Caco-2 (cell line): ENCODE data around the gene MORC3. TPM values are rescaled to one million over a fixed set of nuclear protein-coding genes. Genes with fewer than 3 reads are reported as not detected.

ENCODE experiments used
- BruUV-seq: library from RNA; stranded (reverse); fragments of 400-500 nt; replicated peaks from 2 replicates; lab custom pipeline; 2021; lab: Mats Ljungman, UMichigan
- CTCF ChIA-PET: fragments of 300-600 bp; sonication (Branson Sonifier 250); formaldehyde crosslinking; loops from one replicate; lab custom pipeline; 2022; ENCODE audit warnings: antibody characterized with exemption; lab: Charles Lee
- POLR2A ChIA-PET: fragments of 300-600 bp; sonication (Branson Sonifier 250); formaldehyde crosslinking; loops from one replicate; lab custom pipeline; 2022; ENCODE audit warnings: antibody characterized with exemption; lab: Charles Lee
- DNase-seq, 2 experiments: peaks; one replicate each; pipeline versions ENCODE4 v3.0.0 to v3.0.0-alpha.2; 2020 to 2022
- H3K27me3 ChIP-seq: replicated peaks from 2 replicates; pipeline ENCODE4 v1.6.0; 2011; ENCODE audit warnings: low read length; ENCODE audit not compliant: control insufficient read depth, insufficient read depth
- H3K36me3 ChIP-seq: 2 replicates; pipeline ENCODE4 v1.5.1; 2011; ENCODE audit warnings: low read length; ENCODE audit not compliant: control insufficient read depth, insufficient read depth
- H3K4me1 ChIP-seq: fragments of 250-450 bp; sonication (Bioruptor Pico); 2 replicates; pipeline ENCODE4 v1.5.1; 2020; ENCODE audit warnings: mild to moderate bottlenecking
- H3K4me3 ChIP-seq: 2 replicates; pipeline ENCODE4 v1.5.1; 2011; ENCODE audit warnings: low read depth, mild to moderate bottlenecking, control low read depth, low read length
- H3K9me3 ChIP-seq: fragments of 250-450 bp; sonication (Bioruptor Pico); 2 replicates; pipeline ENCODE4 v1.5.1; 2020; ENCODE audit warnings: mild to moderate bottlenecking, moderate library complexity
- H3K27ac Mint-ChIP-seq: one replicate; pipeline ENCODE4 v1.8.0; 2022; ENCODE audit warnings: mixed read lengths; ENCODE audit not compliant: unreplicated experiment
- H3K27me3 Mint-ChIP-seq: one replicate; pipeline ENCODE4 v1.8.0; 2022; ENCODE audit warnings: mixed read lengths; ENCODE audit not compliant: insufficient read depth, unreplicated experiment
- H3K36me3 Mint-ChIP-seq: one replicate; pipeline ENCODE4 v1.8.0; 2022; ENCODE audit warnings: mild to moderate bottlenecking, mixed read lengths; ENCODE audit not compliant: insufficient read depth, unreplicated experiment
- H3K4me1 Mint-ChIP-seq: one replicate; pipeline ENCODE4 v1.8.0; 2022; ENCODE audit warnings: low read depth, mixed read lengths; ENCODE audit not compliant: unreplicated experiment
- H3K4me3 Mint-ChIP-seq: one replicate; pipeline ENCODE4 v1.8.0; 2022; ENCODE audit warnings: mild to moderate bottlenecking, moderate library complexity, mixed read lengths; ENCODE audit not compliant: unreplicated experiment
- H3K9me3 Mint-ChIP-seq: one replicate; pipeline ENCODE4 v1.8.0; 2022; ENCODE audit warnings: mixed read lengths; ENCODE audit not compliant: unreplicated experiment
- CTCF ChIP-seq, 2 experiments: fragments of 200-600 bp in 1 of 2; IDR thresholded peaks; 1 replicate in 1 of 2; 2 replicates in 1 of 2; pipeline versions ENCODE4 v1.5.1 to v1.8.0; 2011 to 2022; ENCODE audit warnings: antibody characterized with exemption in 1 of 2, control low read depth in 1 of 2, inconsistent platforms in 1 of 2, low read depth in 1 of 2, low read length in 1 of 2, mild to moderate bottlenecking in 1 of 2, moderate library complexity in 1 of 2; ENCODE audit not compliant: insufficient read depth in 1 of 2, severe bottlenecking in 1 of 2, unreplicated experiment in 1 of 2
- intact Hi-C: fragments of 100-400 bp; cut with micrococcal nuclease; formaldehyde crosslinking; loops from one replicate; pipeline ENCODE4 v1.10.0; 2022; ENCODE audit not compliant: unreplicated experiment
- total RNA-seq: library from RNA; stranded (reverse); gene quantifications from 2 replicates; pipeline ENCODE4 v1.2.3, GENCODE V29; 2022

Gene MORC3
- total RNA-seq, 1 experiment from 2014 or later = 23.3 TPM

GRCh38 chr21:36350282-36350910 is 30.4 kb downstream of the MORC3 start:
- no peak for TF ChIP-seq CTCF (IDR thresholded peaks at IDR 0.05; ENCODE audit: insufficient read depth in 1 of 2, low read depth in 1 of 2, low read length in 1 of 2, severe bottlenecking in 1 of 2, unreplicated experiment in 1 of 2)
- Histone ChIP-seq H3K9me3 (no peaks in the 10 kb centered on the region), H3K27me3 (no peaks in the 10 kb centered on the region), H3K4me3 (no peak overlapping the region), H3K4me1 (no peaks in the 10 kb centered on the region), H3K36me3 (no peaks in the 10 kb centered on the region; the same call in 1 of the 2 replicates)
- no peaks in the 10 kb centered on the region for H3K27me3 Mint-ChIP-seq
- H3K27ac Mint-ChIP-seq = no peak overlapping the region
- no peak for DNase-seq
- no peak overlapping the region for H3K4me3 Mint-ChIP-seq
- ChIA-PET CTCF (interaction anchor here (0.5 kb wide), 1 partner anchor 83 kb away, joined by 4 read pairs; no protein-coding TSS in a partner anchor), POLR2A (no interaction called here)
- intact Hi-C loops = no loop called here
- no TSS peak for BruUV-seq
- peaks cover 7% of the 10 kb centered on the region for H3K4me1 Mint-ChIP-seq
- H3K36me3 Mint-ChIP-seq = peaks cover 81% of the 10 kb centered on the region
- no peaks in the 10 kb centered on the region for H3K9me3 Mint-ChIP-seq

- Histone ChIP-seq H3K4me1 (no peaks in the 10 kb centered on the region), H3K4me3 (no peak overlapping the region), H3K27me3 (no peaks in the 10 kb centered on the region), H3K9me3 (no peaks in the 10 kb centered on the region), H3K36me3 (no peaks in the 10 kb centered on the region; the same call in 1 of the 2 replicates)
- TF ChIP-seq CTCF (IDR thresholded peaks at IDR 0.05; ENCODE audit: insufficient read depth in 1 of 2, low read depth in 1 of 2, low read length in 1 of 2, severe bottlenecking in 1 of 2, unreplicated experiment in 1 of 2) = no peak
- no peak for DNase-seq
- Mint-ChIP-seq H3K9me3 (no peaks in the 10 kb centered on the region), H3K4me3 (no peak overlapping the region), H3K27me3 (no peaks in the 10 kb centered on the region), H3K4me1 (peaks cover 7% of the 10 kb centered on the region), H3K36me3 (peaks cover 63% of the 10 kb centered on the region), H3K27ac (no peak overlapping the region)
- intact Hi-C loops = no loop called here
- ChIA-PET POLR2A (no interaction called here), CTCF (no interaction called here)
- no TSS peak for BruUV-seq
Measured at GRCh38 chr21:36354918-36355680, 35.1 kb downstream of the MORC3 start.

- Mint-ChIP-seq H3K36me3 (peaks cover 63% of the 10 kb centered on the region), H3K9me3 (no peaks in the 10 kb centered on the region), H3K27me3 (no peaks in the 10 kb centered on the region), H3K4me1 (peaks cover 7% of the 10 kb centered on the region), H3K4me3 (no peak overlapping the region), H3K27ac (no peak overlapping the region)
- H3K4me3 ChIP-seq = no peak overlapping the region
- BruUV-seq = no TSS peak
- no peak for TF ChIP-seq CTCF (IDR thresholded peaks at IDR 0.05; ENCODE audit: insufficient read depth in 1 of 2, low read depth in 1 of 2, low read length in 1 of 2, severe bottlenecking in 1 of 2, unreplicated experiment in 1 of 2)
- no peaks in the 10 kb centered on the region for H3K27me3 ChIP-seq
- no peaks in the 10 kb centered on the region for H3K9me3 ChIP-seq
- CTCF ChIA-PET = no interaction called here
- POLR2A ChIA-PET = no interaction called here
- H3K36me3 ChIP-seq = no peaks in the 10 kb centered on the region; the same call in 1 of the 2 replicates
- H3K4me1 ChIP-seq = no peaks in the 10 kb centered on the region
- intact Hi-C loops = no loop called here
- DNase-seq = no peak
Measured at GRCh38 chr21:36355868-36356267, 35.9 kb downstream of the MORC3 start.
